HCT116 (cell line): ENCODE data around the gene SEZ6. TPM values are rescaled to one million over a fixed set of nuclear protein-coding genes. Genes with fewer than 3 reads are reported as not detected.

ENCODE experiments used
- ATAC-seq: fragments of 200-7000 bp; cut with Tn5 transposase; 2 replicates; pipeline ENCODE4 v1.9.1; 2020; ENCODE audit warnings: mild to moderate bottlenecking, moderate library complexity
- BruUV-seq: library from RNA; stranded (reverse); fragments of 400-500 nt; replicated peaks from 2 replicates; lab custom pipeline; 2021; lab: Mats Ljungman, UMichigan
- CTCF ChIA-PET: fragments of 300-600 bp; sonication (Branson Sonifier 250); formaldehyde crosslinking; loops from one replicate; lab custom pipeline; 2021; ENCODE audit warnings: antibody characterized with exemption; lab: Charles Lee
- POLR2A ChIA-PET: fragments of 300-600, 350-600 bp; sonication (Branson Sonifier 250); formaldehyde crosslinking; loops from one replicate; lab custom pipeline; 2021; ENCODE audit warnings: antibody characterized with exemption; lab: Charles Lee
- RAD21 ChIA-PET, 2 experiments: fragments of 300-600 bp; sonication (Branson Sonifier 250); formaldehyde crosslinking; loops; one replicate each; lab custom pipeline; 2023; ENCODE audit warnings: low total read pairs in 2 of 2; ENCODE audit not compliant: uncharacterized antibody in 2 of 2, unreplicated experiment in 2 of 2, low non-redundant PET in 1 of 2; lab: Charles Lee
- DNase-seq: peaks from one replicate; pipeline ENCODE4 v3.0.0-alpha.2; 2010; ENCODE audit warnings: low read depth, low spot score
- H2AFZ ChIP-seq: fragments of 200-600 bp; shearing (Covaris generic), sonication (generic); 2 replicates; pipeline ENCODE4 v1.6.1; 2017; ENCODE audit warnings: low read depth, mixed run types, mixed read lengths, antibody characterized with exemption, low read length; ENCODE audit not compliant: poor library complexity, severe bottlenecking
- H3K27ac ChIP-seq: 2 replicates; pipeline ENCODE4 v1.5.1; 2012; ENCODE audit warnings: low read depth, low read length
- H3K27me3 ChIP-seq: fragments of 200-600 bp; sonication (generic); 2 replicates; pipeline ENCODE4 v1.6.1; 2016; ENCODE audit warnings: mixed run types, low read length, mixed read lengths; ENCODE audit not compliant: insufficient read depth
- H3K36me3 ChIP-seq, 2 experiments: fragments of 200-500 bp in 1 of 2; fragments of 200-600 bp in 1 of 2; sonication (Bioruptor generic) in 1 of 2; sonication (generic) in 1 of 2; 2 replicates each; pipeline versions ENCODE4 v1.5.1 to v1.6.1; 2014 to 2016; ENCODE audit warnings: low read length in 2 of 2, inconsistent platforms in 1 of 2, mixed read lengths in 1 of 2, mixed run types in 1 of 2; ENCODE audit not compliant: insufficient read depth in 2 of 2, control insufficient read depth in 1 of 2
- H3K4me1 ChIP-seq, 2 experiments: fragments of 200-600 bp in 1 of 2; sonication (generic) in 1 of 2; 2 replicates each; pipeline versions ENCODE4 v1.5.1 to v1.6.1; 2012 to 2017; ENCODE audit warnings: low read length in 2 of 2, inconsistent platforms in 1 of 2, mild to moderate bottlenecking in 1 of 2, mixed read lengths in 1 of 2, mixed run types in 1 of 2, moderate library complexity in 1 of 2; ENCODE audit not compliant: insufficient read depth in 2 of 2, control insufficient read depth in 1 of 2
- H3K4me2 ChIP-seq: fragments of 200-600 bp; sonication (generic); 2 replicates; pipeline ENCODE4 v1.6.1; 2017; ENCODE audit warnings: mixed run types, low read length, mixed read lengths
- H3K4me3 ChIP-seq, 2 experiments: fragments of 200-600 bp in 1 of 2; sonication (generic) in 1 of 2; replicated peaks in 1 of 2; 2 replicates each; pipeline ENCODE4 v1.5.1; 2011 to 2016; ENCODE audit warnings: low read length in 2 of 2, control low read depth in 1 of 2, low read depth in 1 of 2, mild to moderate bottlenecking in 1 of 2, mixed read lengths in 1 of 2, mixed run types in 1 of 2
- H3K79me2 ChIP-seq: fragments of 200-600 bp; sonication (generic); 2 replicates; pipeline ENCODE4 v1.6.1; 2017; ENCODE audit warnings: mild to moderate bottlenecking, mixed run types, low read length, moderate library complexity, mixed read lengths; ENCODE audit not compliant: insufficient read depth
- H3K9ac ChIP-seq: fragments of 200-600 bp; sonication (generic); 2 replicates; pipeline ENCODE4 v1.6.1; 2016; ENCODE audit warnings: low read length, mixed read lengths
- H3K9me2 ChIP-seq: fragments of 200-600 bp; sonication (generic), shearing (Covaris generic); 2 replicates; pipeline ENCODE4 v1.6.1; 2017; ENCODE audit warnings: mixed run types, mild to moderate bottlenecking, moderate library complexity; ENCODE audit not compliant: insufficient read depth
- H3K9me3 ChIP-seq, 2 experiments: fragments of 200-500 bp in 1 of 2; fragments of 200-600 bp in 1 of 2; sonication (Bioruptor generic) in 1 of 2; sonication (generic) in 1 of 2; 2 replicates each; pipeline ENCODE4 v1.6.1; 2014 to 2017; ENCODE audit warnings: low read length in 2 of 2, mixed read lengths in 2 of 2, inconsistent platforms in 1 of 2, low read depth in 1 of 2, mild to moderate bottlenecking in 1 of 2, mixed run types in 1 of 2, moderate library complexity in 1 of 2; ENCODE audit not compliant: control insufficient read depth in 1 of 2, insufficient read depth in 1 of 2
- H4K20me1 ChIP-seq: fragments of 200-600 bp; sonication (generic), shearing (Covaris generic); 2 replicates; pipeline ENCODE4 v1.6.1; 2017; ENCODE audit warnings: mixed run types, mild to moderate bottlenecking, moderate library complexity; ENCODE audit not compliant: insufficient read depth
- CBX3 ChIP-seq: IDR thresholded peaks from 2 replicates; pipeline ENCODE4 v1.6.1; 2012; ENCODE audit warnings: low read depth
- EGR1 ChIP-seq: IDR thresholded peaks from 2 replicates; pipeline ENCODE4 v1.6.1; 2012; ENCODE audit warnings: low read depth
- EZH2 ChIP-seq: fragments of 200-600 bp; sonication (generic); IDR thresholded peaks from 2 replicates; pipeline ENCODE4 v1.6.1; 2017; ENCODE audit warnings: antibody characterized with exemption, mixed run types
- EZH2phosphoT487 ChIP-seq: fragments of 200-600 bp; IDR thresholded peaks from 2 replicates; pipeline ENCODE4 v1.6.1; 2018; ENCODE audit warnings: antibody characterized with exemption, borderline replicate concordance
- FOSL1 ChIP-seq: IDR thresholded peaks from 2 replicates; pipeline ENCODE4 v1.6.1; 2012; ENCODE audit warnings: low read depth
- POLR2A ChIP-seq: IDR thresholded peaks from 2 replicates; pipeline ENCODE4 v1.7.0; 2011; ENCODE audit warnings: borderline replicate concordance; ENCODE audit not compliant: insufficient read depth, insufficient read length; ENCODE audit errors: extremely low read depth
- SP1 ChIP-seq: IDR thresholded peaks from 2 replicates; pipeline ENCODE4 v1.6.1; 2012; ENCODE audit warnings: low read depth
- SRF ChIP-seq: IDR thresholded peaks from 2 replicates; pipeline ENCODE4 v1.6.1; 2012; ENCODE audit warnings: low read depth
- TCF7L2 ChIP-seq: IDR thresholded peaks from 2 replicates; pipeline ENCODE4 v1.7.0; 2011; ENCODE audit warnings: borderline replicate concordance, inconsistent platforms; ENCODE audit not compliant: insufficient read depth, insufficient read length; ENCODE audit errors: extremely low read depth
- ZFX ChIP-seq: fragments of 450-650 bp; IDR thresholded peaks from 2 replicates; pipeline ENCODE4 v1.6.1; 2017
- intact Hi-C: fragments of 100-400 bp; cut with micrococcal nuclease; formaldehyde crosslinking; loops from 2 replicates; pipeline ENCODE4 v1.10.0; 2022
- total RNA-seq: library from RNA; stranded (reverse); gene quantifications from one replicate; pipeline ENCODE4 v1.2.1, GENCODE V29; 2021; ENCODE audit not compliant: unreplicated experiment
- TF ChIP-seq, protein P1 (sequence below), 3 experiments: fragments of 200-600 bp in 1 of 3; sonication (generic) in 1 of 3; IDR thresholded peaks in 2 of 3; conservative IDR thresholded peaks in 1 of 3; 2 replicates each; pipeline ENCODE4 v1.5.1; 2012 to 2017; ENCODE audit warnings: low read depth in 2 of 3, low read length in 2 of 3, antibody characterized with exemption in 1 of 3, borderline replicate concordance in 1 of 3, control low read depth in 1 of 3, mild to moderate bottlenecking in 1 of 3, mixed read lengths in 1 of 3, mixed run types in 1 of 3, moderate library complexity in 1 of 3; ENCODE audit not compliant: insufficient read depth in 1 of 3
- TF ChIP-seq, protein P2 (sequence below): IDR thresholded peaks from 2 replicates; pipeline ENCODE4 v1.6.1; 2011; ENCODE audit warnings: mild to moderate bottlenecking, low read length, moderate library complexity; ENCODE audit not compliant: insufficient replicate concordance; ENCODE audit errors: extremely low read depth
- TF ChIP-seq, protein P3 (sequence below): IDR thresholded peaks from 2 replicates; pipeline ENCODE4 v1.6.1; 2012; ENCODE audit warnings: low read depth
- TF ChIP-seq, protein P4 (sequence below): IDR thresholded peaks from 2 replicates; pipeline ENCODE4 v1.6.1; 2012
- TF ChIP-seq, protein P5 (sequence below): IDR thresholded peaks from 2 replicates; pipeline ENCODE4 v1.6.1; 2012

The SEZ6 gene
- total RNA-seq, 1 experiment from 2014 or later: 0.22 TPM

DNA sequence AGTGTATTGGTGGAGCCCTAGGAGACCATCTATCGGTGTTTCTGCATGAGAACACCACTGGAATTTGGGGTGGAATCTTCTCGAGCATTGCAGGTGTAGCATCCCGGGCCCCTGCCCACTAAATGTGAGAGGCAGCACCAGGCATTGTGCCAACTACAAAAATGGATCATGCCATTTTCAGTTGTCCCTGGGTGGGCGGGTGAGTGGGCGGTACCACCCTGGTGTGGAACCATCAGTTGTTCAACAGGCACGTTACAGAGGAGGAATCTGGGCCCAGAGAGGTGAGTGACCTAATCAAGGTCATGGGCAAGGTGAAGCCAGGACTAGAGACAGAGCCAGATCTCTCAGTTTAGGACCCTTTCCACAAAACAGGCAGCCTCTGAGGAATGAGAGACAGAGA is 45.9 kb upstream of the SEZ6 start:
- no peaks in the 10 kb centered on the region for H3K9me2 ChIP-seq
- H3K36me3 ChIP-seq: no peaks in the 10 kb centered on the region
- H2AFZ ChIP-seq: no peak overlapping the region
- no peak overlapping the region for H3K27ac ChIP-seq
- intact Hi-C loops: no loop called here
- CTCF ChIA-PET: no interaction called here
- RAD21 ChIA-PET: no interaction called here
- POLR2A ChIA-PET: no interaction called here
- DNase-seq (no peak), ATAC-seq (no peak)
- no peaks in the 10 kb centered on the region for H4K20me1 ChIP-seq
- no peaks in the 10 kb centered on the region for H3K4me1 ChIP-seq
- H3K9me3 ChIP-seq: no peaks in the 10 kb centered on the region
- no peak overlapping the region for H3K4me2 ChIP-seq
- TF ChIP-seq, protein P1, sequence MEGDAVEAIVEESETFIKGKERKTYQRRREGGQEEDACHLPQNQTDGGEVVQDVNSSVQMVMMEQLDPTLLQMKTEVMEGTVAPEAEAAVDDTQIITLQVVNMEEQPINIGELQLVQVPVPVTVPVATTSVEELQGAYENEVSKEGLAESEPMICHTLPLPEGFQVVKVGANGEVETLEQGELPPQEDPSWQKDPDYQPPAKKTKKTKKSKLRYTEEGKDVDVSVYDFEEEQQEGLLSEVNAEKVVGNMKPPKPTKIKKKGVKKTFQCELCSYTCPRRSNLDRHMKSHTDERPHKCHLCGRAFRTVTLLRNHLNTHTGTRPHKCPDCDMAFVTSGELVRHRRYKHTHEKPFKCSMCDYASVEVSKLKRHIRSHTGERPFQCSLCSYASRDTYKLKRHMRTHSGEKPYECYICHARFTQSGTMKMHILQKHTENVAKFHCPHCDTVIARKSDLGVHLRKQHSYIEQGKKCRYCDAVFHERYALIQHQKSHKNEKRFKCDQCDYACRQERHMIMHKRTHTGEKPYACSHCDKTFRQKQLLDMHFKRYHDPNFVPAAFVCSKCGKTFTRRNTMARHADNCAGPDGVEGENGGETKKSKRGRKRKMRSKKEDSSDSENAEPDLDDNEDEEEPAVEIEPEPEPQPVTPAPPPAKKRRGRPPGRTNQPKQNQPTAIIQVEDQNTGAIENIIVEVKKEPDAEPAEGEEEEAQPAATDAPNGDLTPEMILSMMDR (IDR thresholded peaks at IDR 0.05 in 2 of 3, conservative IDR thresholded peaks at IDR 0.05 in 1 of 3; ENCODE audit: borderline replicate concordance in 1 of 3, insufficient read depth in 1 of 3, low read depth in 2 of 3, low read length in 2 of 3): no peak
- TF ChIP-seq, protein P2, sequence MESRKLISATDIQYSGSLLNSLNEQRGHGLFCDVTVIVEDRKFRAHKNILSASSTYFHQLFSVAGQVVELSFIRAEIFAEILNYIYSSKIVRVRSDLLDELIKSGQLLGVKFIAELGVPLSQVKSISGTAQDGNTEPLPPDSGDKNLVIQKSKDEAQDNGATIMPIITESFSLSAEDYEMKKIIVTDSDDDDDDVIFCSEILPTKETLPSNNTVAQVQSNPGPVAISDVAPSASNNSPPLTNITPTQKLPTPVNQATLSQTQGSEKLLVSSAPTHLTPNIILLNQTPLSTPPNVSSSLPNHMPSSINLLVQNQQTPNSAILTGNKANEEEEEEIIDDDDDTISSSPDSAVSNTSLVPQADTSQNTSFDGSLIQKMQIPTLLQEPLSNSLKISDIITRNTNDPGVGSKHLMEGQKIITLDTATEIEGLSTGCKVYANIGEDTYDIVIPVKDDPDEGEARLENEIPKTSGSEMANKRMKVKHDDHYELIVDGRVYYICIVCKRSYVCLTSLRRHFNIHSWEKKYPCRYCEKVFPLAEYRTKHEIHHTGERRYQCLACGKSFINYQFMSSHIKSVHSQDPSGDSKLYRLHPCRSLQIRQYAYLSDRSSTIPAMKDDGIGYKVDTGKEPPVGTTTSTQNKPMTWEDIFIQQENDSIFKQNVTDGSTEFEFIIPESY: no peak
- no peak for TF ChIP-seq EGR1
- no peak for TF ChIP-seq FOSL1
- TF ChIP-seq TCF7L2: no peak
- no peak for TF ChIP-seq EZH2
- TF ChIP-seq, protein P3, sequence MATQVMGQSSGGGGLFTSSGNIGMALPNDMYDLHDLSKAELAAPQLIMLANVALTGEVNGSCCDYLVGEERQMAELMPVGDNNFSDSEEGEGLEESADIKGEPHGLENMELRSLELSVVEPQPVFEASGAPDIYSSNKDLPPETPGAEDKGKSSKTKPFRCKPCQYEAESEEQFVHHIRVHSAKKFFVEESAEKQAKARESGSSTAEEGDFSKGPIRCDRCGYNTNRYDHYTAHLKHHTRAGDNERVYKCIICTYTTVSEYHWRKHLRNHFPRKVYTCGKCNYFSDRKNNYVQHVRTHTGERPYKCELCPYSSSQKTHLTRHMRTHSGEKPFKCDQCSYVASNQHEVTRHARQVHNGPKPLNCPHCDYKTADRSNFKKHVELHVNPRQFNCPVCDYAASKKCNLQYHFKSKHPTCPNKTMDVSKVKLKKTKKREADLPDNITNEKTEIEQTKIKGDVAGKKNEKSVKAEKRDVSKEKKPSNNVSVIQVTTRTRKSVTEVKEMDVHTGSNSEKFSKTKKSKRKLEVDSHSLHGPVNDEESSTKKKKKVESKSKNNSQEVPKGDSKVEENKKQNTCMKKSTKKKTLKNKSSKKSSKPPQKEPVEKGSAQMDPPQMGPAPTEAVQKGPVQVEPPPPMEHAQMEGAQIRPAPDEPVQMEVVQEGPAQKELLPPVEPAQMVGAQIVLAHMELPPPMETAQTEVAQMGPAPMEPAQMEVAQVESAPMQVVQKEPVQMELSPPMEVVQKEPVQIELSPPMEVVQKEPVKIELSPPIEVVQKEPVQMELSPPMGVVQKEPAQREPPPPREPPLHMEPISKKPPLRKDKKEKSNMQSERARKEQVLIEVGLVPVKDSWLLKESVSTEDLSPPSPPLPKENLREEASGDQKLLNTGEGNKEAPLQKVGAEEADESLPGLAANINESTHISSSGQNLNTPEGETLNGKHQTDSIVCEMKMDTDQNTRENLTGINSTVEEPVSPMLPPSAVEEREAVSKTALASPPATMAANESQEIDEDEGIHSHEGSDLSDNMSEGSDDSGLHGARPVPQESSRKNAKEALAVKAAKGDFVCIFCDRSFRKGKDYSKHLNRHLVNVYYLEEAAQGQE: no peak
- TF ChIP-seq, protein P4, sequence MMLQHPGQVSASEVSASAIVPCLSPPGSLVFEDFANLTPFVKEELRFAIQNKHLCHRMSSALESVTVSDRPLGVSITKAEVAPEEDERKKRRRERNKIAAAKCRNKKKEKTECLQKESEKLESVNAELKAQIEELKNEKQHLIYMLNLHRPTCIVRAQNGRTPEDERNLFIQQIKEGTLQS: no peak
- no peak for TF ChIP-seq ZFX
- TF ChIP-seq, protein P5, sequence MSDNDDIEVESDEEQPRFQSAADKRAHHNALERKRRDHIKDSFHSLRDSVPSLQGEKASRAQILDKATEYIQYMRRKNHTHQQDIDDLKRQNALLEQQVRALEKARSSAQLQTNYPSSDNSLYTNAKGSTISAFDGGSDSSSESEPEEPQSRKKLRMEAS: no peak
- TF ChIP-seq SRF: no peak
- no peak for TF ChIP-seq CBX3
- TF ChIP-seq POLR2A: no peak
- no peak for TF ChIP-seq EZH2phosphoT487
- TF ChIP-seq SP1: no peak
- TF ChIP-seq, all 23 proteins: peak for 0
- Histone ChIP-seq H3K9ac (no peak overlapping the region), H3K4me3 (no peak overlapping the region), H3K79me2 (no peaks in the 10 kb centered on the region), H3K27me3 (0 out of 2 replicates have a peak, but pooled peaks cover 9% of the 10 kb centered on the region)
- no TSS peak for BruUV-seq
